ENCODE measurements around the gene EDRF1. TPM values are rescaled to one million over a fixed set of nuclear protein-coding genes. Genes with fewer than 3 reads are reported as not detected.

Gene EDRF1
- total RNA-seq, 1 experiment from 2014 or later = 49.2 TPM

DNA sequence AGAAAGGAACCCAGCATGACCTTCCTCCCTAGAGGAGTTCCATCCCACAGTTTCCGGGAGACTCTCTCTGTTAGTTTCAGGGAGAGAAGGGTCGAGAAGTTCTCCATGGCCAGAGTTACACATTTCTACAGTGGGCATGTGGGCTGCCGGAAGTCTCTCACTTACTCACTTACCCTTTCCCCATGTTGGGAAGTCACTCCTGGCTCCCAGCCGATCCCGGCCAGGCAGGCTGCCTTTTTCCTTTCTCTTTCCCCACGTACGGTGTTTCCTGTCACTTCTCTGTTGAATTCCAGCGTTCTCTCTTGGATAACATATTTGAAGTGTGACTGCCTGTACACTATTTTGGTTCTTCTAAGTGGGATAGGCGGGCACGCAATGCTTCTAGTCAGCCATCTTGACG lies 40.1 kb upstream of the EDRF1 start:
- Histone ChIP-seq H3K9ac (ENCODE audit: low read length) (no peak overlapping the region), H3K9me2 (ENCODE audit: insufficient read depth) (no peaks in the 10 kb centered on the region), H3K27me3 (ENCODE audit: insufficient read depth, low read length) (no peaks in the 10 kb centered on the region), H2AFZ (ENCODE audit: low read depth, low read length, poor library complexity, severe bottlenecking) (no peak overlapping the region), H3K79me2 (ENCODE audit: insufficient read depth, low read length) (no peaks in the 10 kb centered on the region), H4K20me1 (ENCODE audit: insufficient read depth) (no peaks in the 10 kb centered on the region), H3K27ac (ENCODE audit: low read depth, low read length) (no peak overlapping the region), H3K4me1 (ENCODE audit: control insufficient read depth in 1 of 2, insufficient read depth in 2 of 2, low read length in 2 of 2) (no peaks in the 10 kb centered on the region), H3K4me2 (ENCODE audit: low read length) (no peak overlapping the region), H3K36me3 (ENCODE audit: control insufficient read depth in 1 of 2, insufficient read depth in 2 of 2, low read length in 2 of 2) (no peaks in the 10 kb centered on the region), H3K9me3 (ENCODE audit: control insufficient read depth in 1 of 2, insufficient read depth in 1 of 2, low read depth in 1 of 2, low read length in 2 of 2) (0 out of 4 replicates have a peak, but pooled peaks cover 3 to 6% of the 10 kb centered on the region in 2 experiments), H3K4me3 (replicated peaks in 1 of 2; ENCODE audit: low read depth in 1 of 2, low read length in 2 of 2) (no peak overlapping the region)
- ATAC-seq (no peak), DNase-seq (ENCODE audit: low read depth, low spot score) (no peak)
- CTCF ChIA-PET = interaction anchor here (0.6 kb wide), 1 partner anchor 231 kb away, joined by 5 read pairs; no protein-coding TSS in a partner anchor
- RAD21 ChIA-PET (ENCODE audit: low non-redundant PET in 1 of 2, low total read pairs in 2 of 2, uncharacterized antibody in 2 of 2, unreplicated experiment in 2 of 2) = no interaction called here
- intact Hi-C loops (cut with micrococcal nuclease) = no loop called here
- TF ChIP-seq EZH2 (IDR thresholded peaks at IDR 0.05) (no peak), CBX3 (IDR thresholded peaks at IDR 0.05; ENCODE audit: low read depth) (no peak), ZFX (IDR thresholded peaks at IDR 0.05) (no peak), FOSL1 (IDR thresholded peaks at IDR 0.05; ENCODE audit: low read depth) (no peak), SRF (IDR thresholded peaks at IDR 0.05; ENCODE audit: low read depth) (no peak), CEBPB (IDR thresholded peaks at IDR 0.05; ENCODE audit: low read depth) (no peak), JUND (IDR thresholded peaks at IDR 0.05) (no peak), EZH2phosphoT487 (IDR thresholded peaks at IDR 0.05; ENCODE audit: borderline replicate concordance) (no peak), YY1 (IDR thresholded peaks at IDR 0.05; ENCODE audit: extremely low read depth, insufficient replicate concordance, low read depth, low read length) (no peak), ELF1 (IDR thresholded peaks at IDR 0.05; ENCODE audit: borderline replicate concordance, low read depth) (no peak), TCF7L2 (IDR thresholded peaks at IDR 0.05; ENCODE audit: borderline replicate concordance, extremely low read depth, insufficient read depth, insufficient read length) (no peak), POLR2A (IDR thresholded peaks at IDR 0.05; ENCODE audit: borderline replicate concordance, extremely low read depth, insufficient read depth, insufficient read length) (no peak), EGR1 (IDR thresholded peaks at IDR 0.05; ENCODE audit: low read depth) (no peak), SP1 (IDR thresholded peaks at IDR 0.05; ENCODE audit: low read depth) (no peak), RAD21 (IDR thresholded peaks at IDR 0.05; ENCODE audit: low read depth) (no peak), SIN3A (IDR thresholded peaks at IDR 0.05; ENCODE audit: low read depth) (no peak)
- TF ChIP-seq, protein P1, sequence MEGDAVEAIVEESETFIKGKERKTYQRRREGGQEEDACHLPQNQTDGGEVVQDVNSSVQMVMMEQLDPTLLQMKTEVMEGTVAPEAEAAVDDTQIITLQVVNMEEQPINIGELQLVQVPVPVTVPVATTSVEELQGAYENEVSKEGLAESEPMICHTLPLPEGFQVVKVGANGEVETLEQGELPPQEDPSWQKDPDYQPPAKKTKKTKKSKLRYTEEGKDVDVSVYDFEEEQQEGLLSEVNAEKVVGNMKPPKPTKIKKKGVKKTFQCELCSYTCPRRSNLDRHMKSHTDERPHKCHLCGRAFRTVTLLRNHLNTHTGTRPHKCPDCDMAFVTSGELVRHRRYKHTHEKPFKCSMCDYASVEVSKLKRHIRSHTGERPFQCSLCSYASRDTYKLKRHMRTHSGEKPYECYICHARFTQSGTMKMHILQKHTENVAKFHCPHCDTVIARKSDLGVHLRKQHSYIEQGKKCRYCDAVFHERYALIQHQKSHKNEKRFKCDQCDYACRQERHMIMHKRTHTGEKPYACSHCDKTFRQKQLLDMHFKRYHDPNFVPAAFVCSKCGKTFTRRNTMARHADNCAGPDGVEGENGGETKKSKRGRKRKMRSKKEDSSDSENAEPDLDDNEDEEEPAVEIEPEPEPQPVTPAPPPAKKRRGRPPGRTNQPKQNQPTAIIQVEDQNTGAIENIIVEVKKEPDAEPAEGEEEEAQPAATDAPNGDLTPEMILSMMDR (IDR thresholded peaks at IDR 0.05 in 2 of 3, conservative IDR thresholded peaks at IDR 0.05 in 1 of 3; ENCODE audit: borderline replicate concordance in 1 of 3, insufficient read depth in 1 of 3, low read depth in 2 of 3, low read length in 2 of 3) = no peak
- TF ChIP-seq, protein P2, sequence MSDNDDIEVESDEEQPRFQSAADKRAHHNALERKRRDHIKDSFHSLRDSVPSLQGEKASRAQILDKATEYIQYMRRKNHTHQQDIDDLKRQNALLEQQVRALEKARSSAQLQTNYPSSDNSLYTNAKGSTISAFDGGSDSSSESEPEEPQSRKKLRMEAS (IDR thresholded peaks at IDR 0.05) = no peak
- TF ChIP-seq, protein P3, sequence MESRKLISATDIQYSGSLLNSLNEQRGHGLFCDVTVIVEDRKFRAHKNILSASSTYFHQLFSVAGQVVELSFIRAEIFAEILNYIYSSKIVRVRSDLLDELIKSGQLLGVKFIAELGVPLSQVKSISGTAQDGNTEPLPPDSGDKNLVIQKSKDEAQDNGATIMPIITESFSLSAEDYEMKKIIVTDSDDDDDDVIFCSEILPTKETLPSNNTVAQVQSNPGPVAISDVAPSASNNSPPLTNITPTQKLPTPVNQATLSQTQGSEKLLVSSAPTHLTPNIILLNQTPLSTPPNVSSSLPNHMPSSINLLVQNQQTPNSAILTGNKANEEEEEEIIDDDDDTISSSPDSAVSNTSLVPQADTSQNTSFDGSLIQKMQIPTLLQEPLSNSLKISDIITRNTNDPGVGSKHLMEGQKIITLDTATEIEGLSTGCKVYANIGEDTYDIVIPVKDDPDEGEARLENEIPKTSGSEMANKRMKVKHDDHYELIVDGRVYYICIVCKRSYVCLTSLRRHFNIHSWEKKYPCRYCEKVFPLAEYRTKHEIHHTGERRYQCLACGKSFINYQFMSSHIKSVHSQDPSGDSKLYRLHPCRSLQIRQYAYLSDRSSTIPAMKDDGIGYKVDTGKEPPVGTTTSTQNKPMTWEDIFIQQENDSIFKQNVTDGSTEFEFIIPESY (IDR thresholded peaks at IDR 0.05; ENCODE audit: extremely low read depth, insufficient replicate concordance, low read length) = no peak
- POLR2A ChIA-PET = no interaction called here
- BruUV-seq (replicated peaks) = no TSS peak
